Activated gamma-delta T cell treated with anti-CD3 and anti-CD28 coated beads, Interleukin-2, amount 50 U/mL, for 16 hours (primary cell): ENCODE results near the gene PLPP1.

ENCODE experiments used
- DNase-seq: peaks from one replicate; pipeline ENCODE4 v3.0.0-alpha.2; 2020; ENCODE audit warnings: low read depth

Gene PLPP1

DNA sequence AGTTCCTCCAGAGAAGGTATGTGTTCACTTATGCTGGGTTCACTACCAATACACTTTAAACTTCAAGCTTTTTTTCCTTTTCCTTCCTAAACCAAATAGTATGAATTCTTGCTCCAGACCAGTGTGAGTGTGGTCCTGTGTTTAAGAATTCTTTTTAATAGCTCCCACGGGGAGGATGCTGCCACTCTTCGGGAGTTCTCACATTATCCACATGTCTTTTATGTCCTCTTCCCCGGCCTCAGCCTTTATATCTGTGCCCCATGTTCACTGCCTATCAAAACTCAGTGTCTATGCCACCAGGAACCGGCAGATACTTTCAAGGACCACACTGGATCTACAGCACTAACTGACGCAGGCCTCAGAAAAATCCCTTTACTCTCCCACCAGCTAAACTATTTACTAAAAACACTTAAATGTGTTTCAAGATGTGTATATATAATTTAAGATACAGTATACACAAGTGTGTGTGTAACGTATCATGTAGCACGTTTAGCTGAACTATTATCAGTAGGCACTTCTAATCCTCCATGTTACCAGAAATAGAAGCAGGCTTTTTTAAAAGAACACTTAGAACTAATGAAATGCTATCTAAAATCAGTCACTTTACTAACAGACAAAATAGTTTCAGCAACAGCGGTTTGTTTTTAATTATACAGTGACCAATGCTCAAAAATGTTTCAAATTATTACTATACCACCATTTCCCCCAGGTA lies 88.0 kb downstream of the PLPP1 start:
- DNase-seq: no peak

DNA sequence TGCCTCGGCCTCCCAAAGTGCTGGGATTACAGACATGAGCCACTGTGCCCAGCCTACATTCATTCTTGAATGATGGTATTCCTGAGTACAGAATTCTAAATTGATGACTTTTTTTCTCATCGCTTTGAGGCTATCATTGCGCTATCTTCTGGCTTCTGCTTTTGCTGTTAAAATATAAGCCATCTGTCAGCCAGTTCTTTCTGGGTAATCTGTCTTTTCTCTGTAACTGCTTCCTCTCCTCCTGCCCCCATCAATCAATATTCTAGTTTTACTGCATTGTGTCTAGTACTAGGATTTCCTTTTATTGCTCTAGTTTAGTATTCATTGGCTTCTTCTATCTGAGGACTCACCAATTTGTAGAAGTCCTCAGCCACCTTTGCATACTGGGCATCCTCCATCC lies 89.0 kb downstream of the PLPP1 start:
- no peak for DNase-seq

DNA sequence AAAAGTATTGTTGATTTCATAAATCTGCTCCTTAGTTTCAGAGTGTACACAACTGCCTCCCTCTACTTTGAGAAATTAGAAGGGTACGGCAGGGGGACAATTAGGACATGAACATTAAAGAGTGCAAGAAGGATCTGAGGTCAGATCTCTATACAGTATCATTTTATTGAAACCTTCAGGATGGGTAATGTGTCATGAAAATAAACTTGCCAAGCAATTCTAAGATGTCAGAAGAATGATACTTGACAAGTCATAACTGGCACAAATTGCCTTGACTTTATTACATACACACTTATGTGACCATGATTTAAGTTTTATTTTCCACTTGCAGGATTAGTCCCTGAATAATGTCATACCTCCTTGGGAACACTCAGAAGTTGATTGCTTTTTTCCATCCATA lies 92.8 kb downstream of the PLPP1 start:
- no peak for DNase-seq

DNA sequence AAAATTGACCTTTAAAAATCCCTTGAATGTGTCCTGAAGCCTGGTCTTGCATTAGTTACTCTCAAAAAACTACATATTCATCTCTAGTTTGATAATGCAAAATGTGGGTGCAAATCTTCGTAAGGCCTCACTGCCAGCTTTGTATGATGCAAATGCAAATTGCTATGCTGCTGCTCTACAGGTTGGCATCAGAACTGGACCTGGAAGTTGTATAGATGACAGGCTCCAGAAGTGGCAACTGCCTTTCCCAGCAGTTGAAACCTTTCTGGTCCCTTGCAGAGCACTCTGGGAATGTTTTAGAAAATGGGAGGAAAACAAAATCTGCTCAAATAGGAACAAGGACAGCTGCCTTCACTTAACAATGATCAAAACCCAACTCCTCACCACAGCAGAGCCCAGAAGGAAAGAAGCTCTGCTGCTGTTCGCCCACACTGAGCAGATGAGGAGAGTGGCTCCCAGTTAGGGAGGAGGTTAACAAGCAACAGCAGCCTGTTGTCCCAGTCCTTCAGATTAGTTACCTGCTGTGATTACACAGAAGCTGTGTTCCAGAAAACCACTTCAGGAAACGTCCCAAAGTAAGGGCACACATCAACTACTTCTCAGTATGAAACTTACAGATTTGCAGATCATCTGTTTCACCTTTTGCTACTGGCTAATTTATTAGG lies 93.5 kb downstream of the PLPP1 start:
- no peak for DNase-seq

- no peak for DNase-seq
These were observed 94.5 kb downstream of the PLPP1 start for GRCh38 chr5:55440188-55440646.

DNA sequence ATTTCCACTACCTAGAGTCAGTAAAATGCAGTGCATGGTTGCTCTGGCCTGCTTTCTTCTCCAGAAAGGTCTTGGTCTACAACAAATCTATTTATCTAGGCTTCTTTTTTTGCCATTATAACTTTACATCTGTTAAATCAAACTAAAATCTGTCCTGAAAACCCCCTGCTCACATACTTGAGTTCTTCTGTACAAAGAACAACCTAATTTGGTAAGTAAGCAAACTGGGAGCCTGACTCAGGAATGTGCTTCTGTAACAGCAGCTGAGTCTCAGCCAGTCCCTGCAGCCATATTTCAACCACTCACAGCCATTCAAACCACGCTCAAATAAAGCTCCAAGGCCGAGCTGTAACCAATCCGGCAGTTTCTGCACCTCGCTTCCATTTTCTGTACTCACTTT lies 95.8 kb downstream of the PLPP1 start:
- DNase-seq: no peak

- DNase-seq: no peak
These were observed 96.9 kb downstream of the PLPP1 start for GRCh38 chr5:55437859-55438206.

- no peak for DNase-seq
These were observed 97.3 kb downstream of the PLPP1 start for GRCh38 chr5:55437452-55437851.

DNA sequence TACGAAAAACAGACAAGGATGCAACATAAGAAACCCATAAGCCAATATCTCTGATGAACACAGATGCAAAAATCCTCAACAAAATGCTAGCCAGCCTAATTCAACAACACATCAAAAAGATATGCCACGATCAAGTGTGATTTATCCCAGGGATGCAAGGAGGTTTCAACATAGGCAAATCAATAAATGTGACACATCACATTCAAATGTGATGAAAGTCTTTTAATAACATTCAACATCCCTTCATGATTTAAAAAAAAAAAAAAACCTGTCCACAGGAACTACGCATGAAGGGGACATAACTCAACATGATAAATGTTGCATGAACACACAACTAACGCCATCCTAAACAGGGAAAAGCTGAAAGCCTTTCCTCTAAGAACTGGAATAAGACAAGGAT lies 102.2 kb downstream of the PLPP1 start:
- DNase-seq: no peak

DNA sequence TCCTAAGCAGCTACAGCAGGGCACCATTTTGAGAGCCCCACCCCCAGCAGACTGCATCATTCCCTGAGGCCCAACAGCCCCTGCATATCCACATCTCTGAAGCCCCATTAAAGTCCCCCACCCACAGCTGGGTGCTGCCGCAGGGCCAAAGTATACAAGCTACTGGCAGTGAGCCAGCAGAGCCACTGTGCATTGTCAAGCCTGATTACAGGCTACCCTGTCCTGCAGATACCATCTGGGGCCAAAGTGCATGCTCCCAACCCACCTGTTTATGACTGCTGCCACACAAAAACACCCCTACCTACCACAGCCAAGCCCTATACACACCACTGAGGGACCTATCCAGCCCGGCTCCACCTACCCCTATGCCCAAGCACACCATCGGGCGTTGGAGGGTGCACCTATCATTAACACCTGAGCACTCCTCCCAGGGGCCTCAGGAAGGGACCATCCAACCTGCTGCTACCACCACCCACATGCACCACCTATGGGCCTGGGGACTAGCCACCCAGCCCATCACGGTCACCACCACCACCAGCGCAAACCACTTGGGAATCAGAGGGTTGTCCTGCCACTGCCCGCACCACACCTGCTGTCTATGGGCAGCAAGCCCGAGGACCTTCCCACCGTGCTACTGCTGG lies 105.0 kb downstream of the PLPP1 start:
- no peak for DNase-seq

DNA sequence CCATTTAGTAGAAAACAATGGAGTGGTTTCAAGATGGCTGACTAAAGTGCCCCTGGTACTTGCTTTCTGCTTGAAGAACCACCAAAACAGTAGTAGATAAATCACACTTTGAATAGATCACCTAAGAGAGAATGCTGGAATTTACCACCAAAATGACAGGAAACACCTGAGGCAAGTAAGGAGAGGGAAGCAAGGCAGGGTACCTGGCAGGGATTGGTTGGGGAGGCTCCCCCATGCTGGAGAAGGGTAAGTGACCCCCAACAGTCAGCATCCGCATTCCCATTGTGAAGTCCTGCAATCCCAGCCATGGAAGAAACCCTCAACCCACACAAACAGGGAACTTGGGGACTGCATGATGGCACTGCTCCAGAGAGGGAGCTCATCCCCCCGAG lies 105.5 kb downstream of the PLPP1 start:
- no peak for DNase-seq

GRCh38 chr5:55427157-55427556 lies 107.6 kb downstream of the PLPP1 start:
- no peak for DNase-seq

- no peak for DNase-seq
These were observed 108.3 kb downstream of the PLPP1 start for GRCh38 chr5:55426455-55426854.

- DNase-seq: no peak
These were observed 113.7 kb downstream of the PLPP1 start for GRCh38 chr5:55421074-55421529.

DNA sequence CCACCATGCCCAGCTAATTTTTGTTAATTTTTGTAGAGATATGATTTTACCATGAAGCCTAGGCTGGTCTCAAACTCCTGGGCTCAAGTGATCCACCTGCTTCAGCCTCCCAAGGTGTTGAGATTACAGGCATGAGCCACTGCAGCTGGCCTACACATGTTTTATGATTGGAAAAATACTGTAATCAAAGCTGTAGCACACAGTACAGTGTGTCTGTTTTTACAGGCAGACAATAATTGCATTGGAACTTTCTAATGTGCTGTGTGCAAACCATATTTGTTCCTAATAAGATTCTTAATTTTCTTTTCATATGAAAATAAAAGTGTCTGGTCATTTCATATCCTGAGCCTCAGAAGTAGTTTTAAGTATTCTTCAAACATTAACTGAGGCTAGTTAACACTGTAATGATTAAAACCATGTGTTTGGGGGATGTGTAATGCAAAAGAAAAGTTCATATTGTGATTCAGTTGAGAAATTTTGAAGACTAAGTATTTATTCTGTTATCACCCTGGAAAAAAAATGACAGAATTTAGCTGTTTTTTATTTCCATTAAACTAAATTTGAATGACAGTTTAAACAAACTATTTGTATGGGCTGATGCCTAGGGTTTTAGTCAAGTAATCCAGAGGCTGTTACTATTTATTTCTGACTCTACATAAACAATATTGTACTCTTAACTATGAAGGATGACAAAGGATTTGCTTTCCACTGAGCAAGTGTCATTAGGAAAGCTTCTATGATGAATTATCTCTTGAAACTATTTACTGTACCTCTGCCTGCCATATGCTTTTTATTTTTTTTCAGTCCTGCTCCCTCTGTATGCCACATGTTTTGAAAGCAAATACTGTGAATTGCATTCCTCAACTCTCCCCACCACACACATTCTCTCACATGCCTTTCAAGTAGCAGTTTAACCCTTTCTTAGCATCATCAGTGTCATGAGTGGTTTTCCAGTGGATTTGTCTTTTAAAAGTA lies 115.5 kb downstream of the PLPP1 start:
- no peak for DNase-seq

DNA sequence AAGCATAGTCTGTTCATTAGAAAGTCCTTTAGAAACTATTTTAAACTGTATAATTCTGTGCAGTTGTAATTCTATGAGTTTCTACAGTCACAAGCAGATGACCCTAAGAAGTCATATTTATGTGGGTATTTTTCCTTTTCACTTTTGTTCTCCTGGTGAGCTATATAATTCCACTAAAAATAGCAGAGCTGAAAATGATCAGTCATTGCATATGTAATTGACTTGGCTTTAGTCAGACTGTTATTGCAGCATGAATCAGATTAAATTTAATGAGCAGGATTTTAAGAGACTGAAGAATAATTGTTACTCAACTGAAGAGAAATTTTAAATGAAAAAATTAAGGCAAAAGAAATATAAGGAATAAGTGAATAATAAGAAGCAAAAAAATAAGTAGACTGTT lies 118.5 kb downstream of the PLPP1 start:
- DNase-seq: no peak

- DNase-seq: no peak
These were observed 119.7 kb downstream of the PLPP1 start for GRCh38 chr5:55415071-55415470.

- no peak for DNase-seq
These were observed 121.1 kb downstream of the PLPP1 start for GRCh38 chr5:55413644-55414043.

- no peak for DNase-seq
These were observed 122.9 kb downstream of the PLPP1 start for GRCh38 chr5:55411876-55412275.

DNA sequence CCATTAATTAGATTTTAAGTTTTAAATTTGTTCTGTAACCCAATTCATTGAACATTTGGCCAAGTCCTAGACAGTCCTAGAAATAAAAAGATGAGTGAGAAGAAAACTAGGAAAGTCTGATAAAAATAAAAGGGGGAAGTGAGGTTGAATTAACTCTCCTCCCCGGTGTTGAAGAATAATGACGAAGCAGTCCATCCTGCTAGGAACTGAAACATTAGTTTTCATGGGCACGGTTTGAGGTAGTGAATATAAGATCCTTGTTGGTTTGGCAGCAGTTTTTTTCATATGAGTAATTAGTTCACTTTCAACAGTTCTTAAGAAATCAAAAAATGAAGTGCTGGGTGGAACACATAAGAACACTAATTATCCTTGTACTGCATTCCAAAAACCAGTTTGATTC lies 123.9 kb downstream of the PLPP1 start:
- no peak for DNase-seq

DNA sequence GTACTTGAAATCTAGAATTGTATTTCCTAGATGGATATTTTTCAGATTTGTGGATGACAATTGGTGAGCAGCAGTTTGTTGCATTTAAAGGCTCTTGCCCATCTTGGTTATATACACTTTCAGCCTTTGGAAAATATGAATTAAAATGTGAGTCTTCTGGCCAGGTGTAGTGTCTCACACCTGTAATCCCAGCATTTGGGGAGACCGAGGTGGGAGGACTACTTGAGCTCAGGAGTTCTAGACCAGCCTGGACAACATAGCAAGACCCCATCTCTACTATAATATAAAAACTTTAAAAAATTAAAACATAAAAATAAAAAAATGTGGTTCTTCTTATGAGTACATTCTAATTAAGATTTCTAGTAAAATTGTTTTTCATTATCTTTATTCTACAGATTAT lies 125.0 kb downstream of the PLPP1 start:
- no peak for DNase-seq

DNA sequence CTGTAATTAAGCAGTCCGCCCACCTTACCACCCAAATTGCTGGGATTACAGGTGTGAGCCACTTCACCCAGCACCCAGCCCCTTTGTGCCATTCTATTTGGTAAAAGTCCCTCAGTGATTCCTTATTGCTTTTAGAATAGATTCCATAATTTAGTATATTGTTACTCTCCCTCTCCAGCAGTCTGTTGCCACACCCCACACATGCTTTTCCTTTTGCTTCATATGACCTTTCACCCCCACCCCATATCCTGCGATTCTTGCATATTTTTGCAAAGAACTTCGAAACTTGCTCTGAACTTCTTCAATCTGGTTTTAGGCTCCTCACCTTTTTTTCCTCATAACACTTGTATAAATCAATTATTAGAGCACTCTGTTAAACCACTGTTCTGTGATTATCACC lies 126.8 kb downstream of the PLPP1 start:
- no peak for DNase-seq
